B cell (primary cell): ENCODE results near the gene PIK3R1. TPM values are rescaled to one million over a fixed set of nuclear protein-coding genes. Genes with fewer than 3 reads are reported as not detected.

Experiments
- ATAC-seq: fragments of 200-7000 bp; cut with Tn5 transposase; one replicate; pipeline ENCODE4 v1.10.0; 2021; ENCODE audit warnings: low read depth, mild to moderate bottlenecking, moderate number of reproducible peaks, moderate library complexity
- CTCF ChIA-PET: fragments of 350-600 bp; sonication (Branson Sonifier 250); formaldehyde crosslinking; loops from one replicate; lab custom pipeline; 2021; ENCODE audit warnings: antibody characterized with exemption, inconsistent platforms; lab: Charles Lee
- POLR2A ChIA-PET: fragments of 350-600 bp; sonication (Branson Sonifier 250); formaldehyde crosslinking; loops from one replicate; lab custom pipeline; 2021; ENCODE audit warnings: antibody characterized with exemption; lab: Charles Lee
- DNase-seq: peaks from one replicate; pipeline ENCODE4 v3.0.0; 2013
- H2AFZ ChIP-seq: 2 replicates; pipeline ENCODE4 v1.6.1; 2012; ENCODE audit warnings: mild to moderate bottlenecking, low read depth, low read length; ENCODE audit not compliant: insufficient read depth, poor library complexity, severe bottlenecking
- H3K27ac ChIP-seq, 2 donors: 1 replicate in 1 of 2; 2 replicates in 1 of 2; pipeline ENCODE4 v1.5.1; 2012 to 2013; ENCODE audit warnings: low read length in 2 of 2, mild to moderate bottlenecking in 2 of 2, moderate library complexity in 1 of 2
- H3K27me3 ChIP-seq, 4 experiments: fragments of 200-600 bp in 1 of 4; sonication (generic) in 1 of 4; replicated peaks in 1 of 4; 1 replicate in 2 of 4; 2 replicates in 2 of 4; pipeline versions ENCODE4 v1.6.1 to v1.7.0; 2013 to 2016; ENCODE audit warnings: low read length in 3 of 4, mild to moderate bottlenecking in 2 of 4, mixed read lengths in 1 of 4, moderate library complexity in 1 of 4; ENCODE audit not compliant: insufficient read depth in 4 of 4, control insufficient read depth in 3 of 4; ENCODE audit errors: control extremely low read depth in 1 of 4
- H3K36me3 ChIP-seq, 2 experiments: replicated peaks in 1 of 2; 1 replicate in 1 of 2; 2 replicates in 1 of 2; pipeline versions ENCODE4 v1.6.1 to v1.7.1; 2013; ENCODE audit warnings: low read length in 1 of 2; ENCODE audit not compliant: insufficient read depth in 2 of 2, control insufficient read depth in 1 of 2; ENCODE audit errors: control extremely low read depth in 1 of 2, extremely low read depth in 1 of 2
- H3K4me1 ChIP-seq, 2 donors: fragments of 200-600 bp in 1 of 2; sonication (generic) in 1 of 2; 1 replicate in 1 of 2; 2 replicates in 1 of 2; pipeline versions ENCODE4 v1.5.1 to v1.6.1; 2013 to 2017; ENCODE audit warnings: low read length in 2 of 2; ENCODE audit not compliant: control insufficient read depth in 2 of 2, insufficient read depth in 2 of 2
- H3K4me2 ChIP-seq: replicated peaks from 2 replicates; pipeline ENCODE3; 2012; ENCODE audit warnings: mild to moderate bottlenecking, low read depth, low read length; ENCODE audit not compliant: poor library complexity, severe bottlenecking
- H3K4me3 ChIP-seq, 5 experiments: fragments of 200-600 bp in 1 of 5; sonication (generic) in 1 of 5; 1 replicate in 3 of 5; 2 replicates in 2 of 5; pipeline versions ENCODE4 v1.5.1 to v1.7.0; 2011 to 2016; ENCODE audit warnings: low read length in 4 of 5, mild to moderate bottlenecking in 4 of 5, low read depth in 2 of 5, control low read depth in 1 of 5, moderate library complexity in 1 of 5; ENCODE audit not compliant: insufficient read depth in 1 of 5; ENCODE audit errors: control extremely low read depth in 1 of 5, extremely low read depth in 1 of 5
- H3K79me2 ChIP-seq: fragments of 200-600 bp; sonication (generic); one replicate; pipeline ENCODE4 v1.6.0; 2016; ENCODE audit warnings: low read length; ENCODE audit not compliant: control insufficient read depth, insufficient read depth
- H3K9ac ChIP-seq: fragments of 200-600 bp; sonication (generic); 2 replicates; pipeline ENCODE4 v1.6.1; 2017; ENCODE audit warnings: mild to moderate bottlenecking, low read length, moderate library complexity
- H3K9me3 ChIP-seq, 3 donors: one replicate each; pipeline versions ENCODE4 v1.6.1 to v1.7.1; 2013; ENCODE audit warnings: low read length in 2 of 3; ENCODE audit not compliant: control insufficient read depth in 2 of 3, insufficient read depth in 1 of 3; ENCODE audit errors: control extremely low read depth in 1 of 3
- H4K20me1 ChIP-seq: 2 replicates; pipeline ENCODE4 v1.6.0; 2012; ENCODE audit warnings: mild to moderate bottlenecking, low read length; ENCODE audit not compliant: insufficient read depth, control insufficient read depth, poor library complexity, severe bottlenecking
- H3K27ac Mint-ChIP-seq: one replicate; pipeline ENCODE4 v1.8.0; 2021; ENCODE audit warnings: mixed read lengths
- H3K27me3 Mint-ChIP-seq: one replicate; pipeline ENCODE4 v1.8.0; 2021; ENCODE audit warnings: mixed read lengths
- H3K4me1 Mint-ChIP-seq: one replicate; pipeline ENCODE4 v1.8.0; 2021; ENCODE audit warnings: mixed read lengths
- H3K4me3 Mint-ChIP-seq: one replicate; pipeline ENCODE4 v1.8.0; 2021; ENCODE audit warnings: mixed read lengths
- H3K9me3 Mint-ChIP-seq: one replicate; pipeline ENCODE4 v1.8.0; 2022; ENCODE audit warnings: mixed read lengths; ENCODE audit not compliant: insufficient read depth
- EZH2 ChIP-seq: IDR thresholded peaks from 2 replicates; pipeline ENCODE4 v1.6.1; 2012; ENCODE audit warnings: borderline replicate concordance, low read depth, mild to moderate bottlenecking, moderate library complexity, low read length; ENCODE audit not compliant: insufficient read depth, poor library complexity, severe bottlenecking
- WGBS: methylation state at CpG from one replicate; pipeline ENCODE4 v1.1.5; 2013; ENCODE audit warnings: missing lambda C conversion rate; ENCODE audit not compliant: insufficient coverage; 5-methylcytosine and 5-hydroxymethylcytosine counted together
- intact Hi-C: fragments of 100-400 bp; cut with micrococcal nuclease; formaldehyde crosslinking; loops from one replicate; pipeline ENCODE4 v1.10.0; 2022
- polyA plus RNA-seq: library from polyadenylated mRNA; depleted of rRNA; stranded (reverse); fragments of >200 nt; gene quantifications from 2 replicates; pipeline ENCODE4 v1.2.3, GENCODE V29; 2012
- total RNA-seq, 2 donors: library from RNA; stranded (reverse); fragments of 120-200 nt in 1 of 2; gene quantifications; 1 replicate in 1 of 2; 2 replicates in 1 of 2; pipeline versions ENCODE4 v1.2.3 to v1.2.4, GENCODE V29; 2013 to 2022
- TF ChIP-seq, protein P1 (sequence below): fragments of 200-600 bp; IDR thresholded peaks from one replicate; pipeline ENCODE4 v1.8.0; 2022; ENCODE audit warnings: antibody characterized with exemption, mild to moderate bottlenecking

The PIK3R1 gene
- total and polyA plus RNA-seq, 2 donors (not counting 1 experiment from before 2014, with no cell fraction given), result 5.6 to 63.8 TPM

DNA sequence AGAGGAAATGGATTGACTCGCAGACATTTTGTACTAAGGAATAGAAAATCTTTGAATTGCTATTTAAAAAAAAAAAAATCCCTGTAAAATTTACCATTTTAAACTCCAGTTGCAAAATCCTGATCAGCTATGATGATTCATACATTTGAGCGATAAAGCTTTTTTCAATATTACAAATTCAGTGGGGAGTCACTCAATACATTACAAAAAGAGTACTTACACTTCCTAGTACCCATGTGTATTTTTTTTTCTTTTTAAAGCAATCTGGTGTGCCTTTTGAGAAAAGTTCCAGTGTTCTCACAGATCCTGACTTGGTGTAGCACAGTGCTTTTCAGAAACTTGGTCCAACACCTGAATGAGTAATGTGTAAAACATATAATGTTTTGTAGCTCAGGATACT, 54.3 kb downstream of the PIK3R1 start:
- no peak overlapping the region for H2AFZ ChIP-seq
- WGBS, result no CpG with 5 or more reads among the region's 2 CpGs
- TF ChIP-seq, protein P1, sequence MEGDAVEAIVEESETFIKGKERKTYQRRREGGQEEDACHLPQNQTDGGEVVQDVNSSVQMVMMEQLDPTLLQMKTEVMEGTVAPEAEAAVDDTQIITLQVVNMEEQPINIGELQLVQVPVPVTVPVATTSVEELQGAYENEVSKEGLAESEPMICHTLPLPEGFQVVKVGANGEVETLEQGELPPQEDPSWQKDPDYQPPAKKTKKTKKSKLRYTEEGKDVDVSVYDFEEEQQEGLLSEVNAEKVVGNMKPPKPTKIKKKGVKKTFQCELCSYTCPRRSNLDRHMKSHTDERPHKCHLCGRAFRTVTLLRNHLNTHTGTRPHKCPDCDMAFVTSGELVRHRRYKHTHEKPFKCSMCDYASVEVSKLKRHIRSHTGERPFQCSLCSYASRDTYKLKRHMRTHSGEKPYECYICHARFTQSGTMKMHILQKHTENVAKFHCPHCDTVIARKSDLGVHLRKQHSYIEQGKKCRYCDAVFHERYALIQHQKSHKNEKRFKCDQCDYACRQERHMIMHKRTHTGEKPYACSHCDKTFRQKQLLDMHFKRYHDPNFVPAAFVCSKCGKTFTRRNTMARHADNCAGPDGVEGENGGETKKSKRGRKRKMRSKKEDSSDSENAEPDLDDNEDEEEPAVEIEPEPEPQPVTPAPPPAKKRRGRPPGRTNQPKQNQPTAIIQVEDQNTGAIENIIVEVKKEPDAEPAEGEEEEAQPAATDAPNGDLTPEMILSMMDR, result no peak
- TF ChIP-seq EZH2, result no peak
- H4K20me1 ChIP-seq, result peaks cover 31% of the 10 kb centered on the region
- no peak overlapping the region for H3K4me2 ChIP-seq
- no peaks in the 10 kb centered on the region for H3K9me3 Mint-ChIP-seq
- peaks cover 1 to 16% of the 10 kb centered on the region in 2 experiments for H3K36me3 ChIP-seq
- no peak overlapping the region for H3K4me3 Mint-ChIP-seq
- intact Hi-C loops, result no loop called here
- H3K9ac ChIP-seq, result no peak overlapping the region
- peaks cover 78% of the 10 kb centered on the region for H3K79me2 ChIP-seq
- no peak overlapping the region for H3K27ac ChIP-seq
- no peak overlapping the region for H3K27ac Mint-ChIP-seq
- no peaks in the 10 kb centered on the region for H3K27me3 Mint-ChIP-seq
- ChIA-PET POLR2A (no interaction called here), CTCF (interaction anchor here (0.8 to 8.2 kb wide), 6 partner anchors 10 to 1024 kb away, joined by 3 to 82 read pairs (median 5); partner anchors contain the start of gene PIK3R1)
- ATAC-seq (no peak), DNase-seq (no peak)
- H3K4me3 ChIP-seq, result no peak overlapping the region
- H3K27me3 ChIP-seq, result no peaks in the 10 kb centered on the region
- peaks cover 26 to 39% of the 10 kb centered on the region in 2 donors for H3K4me1 ChIP-seq
- no peaks in the 10 kb centered on the region for H3K9me3 ChIP-seq
- H3K4me1 Mint-ChIP-seq, result peaks cover 55% of the 10 kb centered on the region

DNA sequence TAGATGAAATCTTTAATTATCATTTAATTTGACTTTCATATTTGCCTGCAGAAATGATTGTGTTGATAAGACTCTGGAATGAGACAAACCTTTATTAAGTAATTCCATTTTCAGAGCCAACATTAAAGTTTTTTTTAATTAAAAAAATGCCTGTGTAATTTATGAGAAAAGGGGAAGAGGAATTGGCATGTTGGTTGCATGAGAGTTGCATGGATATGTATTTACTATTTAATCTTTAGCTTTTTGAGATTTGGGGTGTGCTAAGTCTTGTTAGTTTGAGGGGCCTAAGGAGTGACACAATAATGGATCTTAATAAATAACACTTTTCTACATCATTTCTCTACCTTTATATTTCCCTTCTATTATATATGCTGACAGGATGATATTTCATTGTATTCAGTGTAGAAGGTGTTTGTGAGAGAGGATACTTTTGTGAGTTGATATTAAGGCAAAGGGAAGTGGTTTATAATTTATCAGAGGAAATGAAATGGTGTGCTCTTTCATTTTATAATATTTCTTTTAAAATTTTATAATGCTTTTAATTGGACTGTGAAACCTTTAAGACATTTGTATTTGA, 54.9 kb downstream of the PIK3R1 start:
- intact Hi-C loops, result no loop called here
- Histone ChIP-seq H3K4me1 (peaks cover 23 to 35% of the 10 kb centered on the region in 2 donors), H3K27me3 (no peaks in the 10 kb centered on the region), H3K79me2 (peaks cover 75% of the 10 kb centered on the region), H3K36me3 (peaks cover 1 to 22% of the 10 kb centered on the region in 2 experiments), H3K9ac (no peak overlapping the region), H3K4me3 (no peak overlapping the region), H2AFZ (no peak overlapping the region), H3K9me3 (no peaks in the 10 kb centered on the region), H3K4me2 (no peak overlapping the region), H3K27ac (no peak overlapping the region), H4K20me1 (peaks cover 31% of the 10 kb centered on the region)
- no peaks in the 10 kb centered on the region for H3K9me3 Mint-ChIP-seq
- CTCF ChIA-PET, result interaction anchor here (1.1 to 8.2 kb wide), 9 partner anchors 7 to 1024 kb away, joined by 3 to 82 read pairs (median 6); no protein-coding TSS in a partner anchor
- DNase-seq (no peak), ATAC-seq (no peak)
- H3K4me3 Mint-ChIP-seq, result no peak overlapping the region
- TF ChIP-seq, protein P1, result no peak
- no peak for TF ChIP-seq EZH2
- H3K27me3 Mint-ChIP-seq, result no peaks in the 10 kb centered on the region
- H3K4me1 Mint-ChIP-seq, result peaks cover 48% of the 10 kb centered on the region
- POLR2A ChIA-PET, result no interaction called here
- no peak overlapping the region for H3K27ac Mint-ChIP-seq
